Measurements from ENCODE around the gene TMEM178B. TPM values are rescaled to one million over a fixed set of nuclear protein-coding genes. Genes with fewer than 3 reads are reported as not detected.

TMEM178B gene
- total RNA-seq, 1 experiment from 2014 or later = 0.39 TPM

GRCh38 chr7:141324870-141325269 is 251.0 kb downstream of the TMEM178B start:
- Histone ChIP-seq H3K27ac (ENCODE audit: low read length) (no peak overlapping the region), H3K36me3 (ENCODE audit: control insufficient read depth, insufficient read depth, low read length) (no peaks in the 10 kb centered on the region), H3K4me1 (ENCODE audit: control insufficient read depth, insufficient read depth, low read length) (no peaks in the 10 kb centered on the region), H3K9me3 (ENCODE audit: control insufficient read depth, insufficient read depth, low read depth, low read length) (no peaks in the 10 kb centered on the region), H3K4me3 (ENCODE audit: low read depth in 2 of 2, low read length in 2 of 2) (no peak overlapping the region), H3K27me3 (ENCODE audit: control insufficient read depth, insufficient read depth, low read length) (no peaks in the 10 kb centered on the region; the same call in 1 of the 2 replicates)
- DNase-seq (ENCODE audit: low read depth, low spot score) = no peak
- no TSS peak for BruUV-seq (replicated peaks)
- intact Hi-C loops (cut with micrococcal nuclease; ENCODE audit: unreplicated experiment) (no loop called here), in situ Hi-C loops (cut with HindIII; ENCODE audit: low pct_unique_long_range_greater_than_20kb, low sequenced_read_pairs) (no loop called here)
- no peak for ATAC-seq
- ChIA-PET POLR2A (no interaction called here), CTCF (no interaction called here)
- TF ChIP-seq POLR2AphosphoS5 (IDR thresholded peaks at IDR 0.05; ENCODE audit: low read depth, low read length) (no peak), REST (IDR thresholded peaks at IDR 0.05; ENCODE audit: insufficient read depth in 1 of 2, low read depth in 2 of 2, low read length in 1 of 2) (no peak), TCF7L2 (IDR thresholded peaks at IDR 0.05; ENCODE audit: low read depth, low read length) (no peak), SIN3A (IDR thresholded peaks at IDR 0.05; ENCODE audit: borderline replicate concordance, insufficient read depth, low read depth, low read length) (no peak)
- TF ChIP-seq, protein P1, sequence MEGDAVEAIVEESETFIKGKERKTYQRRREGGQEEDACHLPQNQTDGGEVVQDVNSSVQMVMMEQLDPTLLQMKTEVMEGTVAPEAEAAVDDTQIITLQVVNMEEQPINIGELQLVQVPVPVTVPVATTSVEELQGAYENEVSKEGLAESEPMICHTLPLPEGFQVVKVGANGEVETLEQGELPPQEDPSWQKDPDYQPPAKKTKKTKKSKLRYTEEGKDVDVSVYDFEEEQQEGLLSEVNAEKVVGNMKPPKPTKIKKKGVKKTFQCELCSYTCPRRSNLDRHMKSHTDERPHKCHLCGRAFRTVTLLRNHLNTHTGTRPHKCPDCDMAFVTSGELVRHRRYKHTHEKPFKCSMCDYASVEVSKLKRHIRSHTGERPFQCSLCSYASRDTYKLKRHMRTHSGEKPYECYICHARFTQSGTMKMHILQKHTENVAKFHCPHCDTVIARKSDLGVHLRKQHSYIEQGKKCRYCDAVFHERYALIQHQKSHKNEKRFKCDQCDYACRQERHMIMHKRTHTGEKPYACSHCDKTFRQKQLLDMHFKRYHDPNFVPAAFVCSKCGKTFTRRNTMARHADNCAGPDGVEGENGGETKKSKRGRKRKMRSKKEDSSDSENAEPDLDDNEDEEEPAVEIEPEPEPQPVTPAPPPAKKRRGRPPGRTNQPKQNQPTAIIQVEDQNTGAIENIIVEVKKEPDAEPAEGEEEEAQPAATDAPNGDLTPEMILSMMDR (IDR thresholded peaks at IDR 0.05) = no peak

GRCh38 chr7:141325275-141325674 is 251.4 kb downstream of the TMEM178B start:
- in situ Hi-C loops (cut with HindIII; ENCODE audit: low pct_unique_long_range_greater_than_20kb, low sequenced_read_pairs) (no loop called here), intact Hi-C loops (cut with micrococcal nuclease; ENCODE audit: unreplicated experiment) (no loop called here)
- Histone ChIP-seq H3K27me3 (ENCODE audit: control insufficient read depth, insufficient read depth, low read length) (no peaks in the 10 kb centered on the region; the same call in 1 of the 2 replicates), H3K4me3 (ENCODE audit: low read depth in 2 of 2, low read length in 2 of 2) (no peak overlapping the region), H3K36me3 (ENCODE audit: control insufficient read depth, insufficient read depth, low read length) (no peaks in the 10 kb centered on the region), H3K9me3 (ENCODE audit: control insufficient read depth, insufficient read depth, low read depth, low read length) (no peaks in the 10 kb centered on the region), H3K27ac (ENCODE audit: low read length) (no peak overlapping the region), H3K4me1 (ENCODE audit: control insufficient read depth, insufficient read depth, low read length) (no peaks in the 10 kb centered on the region)
- ChIA-PET POLR2A (no interaction called here), CTCF (no interaction called here)
- no TSS peak for BruUV-seq (replicated peaks)
- ATAC-seq (no peak), DNase-seq (ENCODE audit: low read depth, low spot score) (no peak)
- TF ChIP-seq POLR2AphosphoS5 (IDR thresholded peaks at IDR 0.05; ENCODE audit: low read depth, low read length) = no peak
- no peak for TF ChIP-seq TCF7L2 (IDR thresholded peaks at IDR 0.05; ENCODE audit: low read depth, low read length)
- no peak for TF ChIP-seq REST (IDR thresholded peaks at IDR 0.05; ENCODE audit: insufficient read depth in 1 of 2, low read depth in 2 of 2, low read length in 1 of 2)
- TF ChIP-seq SIN3A (IDR thresholded peaks at IDR 0.05; ENCODE audit: borderline replicate concordance, insufficient read depth, low read depth, low read length) = no peak
- TF ChIP-seq, protein P1 (IDR thresholded peaks at IDR 0.05) = no peak

All from Panc1 (cell line).